ENCODE data around the gene SPC24. TPM values are rescaled to one million over a fixed set of nuclear protein-coding genes. Genes with fewer than 3 reads are reported as not detected.

Gene SPC24
- 10 to 100 TPM; 35.4 to 50.0 TPM for total RNA-seq
- 29.9 TPM for polyA plus RNA-seq (2013, experiment 1 of 2)
- 34.5 TPM for polyA plus RNA-seq (2013, experiment 2 of 2)
- long read RNA-seq, experiment 1, result 0 reads
- long read RNA-seq, experiment 2, partial matches to known transcripts, result 0 of 2 reads
- long read RNA-seq, experiment 2, other reads (novel, unspliced or antisense), result 2 of 2 reads
- long read RNA-seq, experiment 3, transcript SPC24-206 (5 exons, 2,315 nt), result major isoform, 42 of 52 reads
- long read RNA-seq, experiment 3, partial matches to known transcripts, result 0 of 52 reads
- long read RNA-seq, experiment 3, other reads (novel, unspliced or antisense), result 6 of 52 reads
- long read RNA-seq, experiment 4, partial matches to known transcripts, result 0 of 3 reads
- long read RNA-seq, experiment 4, other reads (novel, unspliced or antisense), result 3 of 3 reads

- Histone ChIP-seq H3K36me3 (ENCODE audit: control insufficient read depth, insufficient read depth, low read length) (peaks cover 7% of the 10 kb centered on the region), H3K27me3 (ENCODE audit: control insufficient read depth, insufficient read depth, low read length, poor library complexity, severe bottlenecking) (no peaks in the 10 kb centered on the region), H3K4me1 (ENCODE audit: control insufficient read depth, insufficient read depth, low read length) (no peaks in the 10 kb centered on the region), H3K9me3 (ENCODE audit: control insufficient read depth, low read length) (no peaks in the 10 kb centered on the region), H3K9ac (ENCODE audit: extremely low read depth, low read length, poor library complexity, severe bottlenecking) (peak within 1 kb of the TSS; percentile 75), H3K27ac (ENCODE audit: low read depth, low read length) (no peak within 1 kb of the TSS), H3K4me3 (ENCODE audit: low read length) (peak within 1 kb of the TSS; percentile 92)
- 0 to 1% methylated on average over 25 to 50 of the region's 50 CpGs for WGBS, 2 experiments (ENCODE audit: insufficient coverage in 1 of 2, insufficient read length in 1 of 2)
- peak; percentile 14 for TF ChIP-seq CTCF (conservative IDR thresholded peaks at IDR 0.05)
- Mint-ChIP-seq H3K27ac (peak within 1 kb of the TSS; percentile 74), H3K27me3 (ENCODE audit: insufficient read depth) (no peaks in the 10 kb centered on the region), H3K4me3 (peak within 1 kb of the TSS; percentile 73), H3K9me3 (no peaks in the 10 kb centered on the region), H3K36me3 (ENCODE audit: low read depth) (peaks cover 7% of the 10 kb centered on the region), H3K4me1 (peaks cover 11% of the 10 kb centered on the region)
- DNase-seq, result peak; percentile 99
These were observed at the start of gene SPC24 for GRCh38 chr19:11155373-11156120. Gene SPC24, minus strand, starts transcription at chr19:11155782. Its CDS starts 6 bp downstream, at chr19:11155776.

- Mint-ChIP-seq H3K4me3 (no peak overlapping the region), H3K27me3 (ENCODE audit: insufficient read depth) (no peaks in the 10 kb centered on the region), H3K27ac (no peak overlapping the region), H3K9me3 (no peaks in the 10 kb centered on the region), H3K36me3 (ENCODE audit: low read depth) (peaks cover 14% of the 10 kb centered on the region), H3K4me1 (no peaks in the 10 kb centered on the region)
- H3K27me3 ChIP-seq (ENCODE audit: control insufficient read depth, insufficient read depth, low read length, poor library complexity, severe bottlenecking), result no peaks in the 10 kb centered on the region
- H3K27ac ChIP-seq (ENCODE audit: low read depth, low read length), result no peak overlapping the region
- H3K36me3 ChIP-seq (ENCODE audit: control insufficient read depth, insufficient read depth, low read length), result peaks cover 5% of the 10 kb centered on the region
- H3K4me3 ChIP-seq (ENCODE audit: low read length), result no peak overlapping the region
- no peak overlapping the region for H3K9ac ChIP-seq (ENCODE audit: extremely low read depth, low read length, poor library complexity, severe bottlenecking)
- no peaks in the 10 kb centered on the region for H3K4me1 ChIP-seq (ENCODE audit: control insufficient read depth, insufficient read depth, low read length)
- H3K9me3 ChIP-seq (ENCODE audit: control insufficient read depth, low read length), result no peaks in the 10 kb centered on the region
- DNase-seq, result no peak
- WGBS, 2 experiments (ENCODE audit: insufficient coverage in 1 of 2, insufficient read length in 1 of 2), result 88 to 90% methylated on average over 4 to 5 of the region's 5 CpGs
- no peak for TF ChIP-seq CTCF (conservative IDR thresholded peaks at IDR 0.05)
These were observed 49.4 kb upstream of the SPC24 start for GRCh38 chr19:11204943-11205349.

DNA sequence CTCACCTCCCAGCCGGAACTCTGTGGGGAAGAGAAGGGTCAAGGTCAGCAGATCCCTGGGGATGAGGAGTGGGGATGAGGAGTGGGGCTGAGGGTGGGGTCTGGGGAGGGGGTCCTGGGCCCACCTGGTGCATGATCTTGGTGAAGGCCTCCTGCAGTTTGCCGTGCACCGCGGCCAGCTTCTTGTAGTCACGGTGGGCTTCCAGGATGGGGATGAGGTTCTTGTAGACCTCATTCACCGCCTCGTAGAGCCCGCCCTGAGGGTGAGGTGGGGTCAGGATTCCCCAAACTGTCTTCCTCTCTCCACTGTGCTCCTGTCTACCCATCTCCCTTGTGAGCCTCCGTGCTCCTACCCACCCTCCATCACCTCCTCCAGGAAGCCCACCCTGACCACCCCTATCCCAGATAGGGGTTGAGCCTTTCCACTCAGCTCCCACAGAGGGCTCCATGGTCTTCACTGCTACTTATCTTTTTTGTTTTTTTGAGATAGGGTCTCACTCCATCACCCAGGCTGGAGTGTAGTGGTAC, 48.6 kb upstream of the SPC24 start:
- no peak for TF ChIP-seq CTCF (conservative IDR thresholded peaks at IDR 0.05)
- no peak for DNase-seq

More for the DNA sequence above, 48.6 kb upstream of the SPC24 start:
- Histone ChIP-seq H3K36me3 (ENCODE audit: control insufficient read depth, insufficient read depth, low read length) (peaks cover 5% of the 10 kb centered on the region), H3K27ac (ENCODE audit: low read depth, low read length) (no peak overlapping the region), H3K27me3 (ENCODE audit: control insufficient read depth, insufficient read depth, low read length, poor library complexity, severe bottlenecking) (no peaks in the 10 kb centered on the region), H3K4me1 (ENCODE audit: control insufficient read depth, insufficient read depth, low read length) (no peaks in the 10 kb centered on the region), H3K9ac (ENCODE audit: extremely low read depth, low read length, poor library complexity, severe bottlenecking) (no peak overlapping the region), H3K4me3 (ENCODE audit: low read length) (no peak overlapping the region), H3K9me3 (ENCODE audit: control insufficient read depth, low read length) (no peaks in the 10 kb centered on the region)
- Mint-ChIP-seq H3K36me3 (ENCODE audit: low read depth) (peaks cover 17% of the 10 kb centered on the region), H3K9me3 (no peaks in the 10 kb centered on the region), H3K4me1 (no peaks in the 10 kb centered on the region), H3K4me3 (no peak overlapping the region), H3K27ac (no peak overlapping the region), H3K27me3 (ENCODE audit: insufficient read depth) (no peaks in the 10 kb centered on the region)
- WGBS, 2 experiments (ENCODE audit: insufficient coverage in 1 of 2, insufficient read length in 1 of 2), result 92 to 93% methylated on average over 5 to 9 of the region's 9 CpGs
